HG03103 (cell line): Measurements from ENCODE around the gene CHSY1.
A peak's percentile ranks its signal among the peaks of the same experiment; 100 is the strongest.

Experiments
- ATAC-seq: cut with Tn5 transposase; IDR thresholded peaks from one replicate; pipeline ENCODE4 v1.9.1; 2021; ENCODE audit warnings: low read depth; ENCODE audit not compliant: unreplicated experiment

CHSY1 gene

GRCh38 chr15:101139986-101140696, 111.7 kb downstream of the CHSY1 start:
- ATAC-seq: no peak

- ATAC-seq: peak; percentile 45
Observed at GRCh38 chr15:101138913-101139880, 112.7 kb downstream of the CHSY1 start.

- ATAC-seq: no peak
Observed at GRCh38 chr15:101138086-101138660, 113.7 kb downstream of the CHSY1 start.

GRCh38 chr15:101137312-101137940, 114.4 kb downstream of the CHSY1 start:
- no peak for ATAC-seq

GRCh38 chr15:101136381-101137268, 115.2 kb downstream of the CHSY1 start:
- no peak for ATAC-seq

GRCh38 chr15:101135532-101136166, 116.2 kb downstream of the CHSY1 start:
- no peak for ATAC-seq

- no peak for ATAC-seq
Observed at GRCh38 chr15:101134780-101135179, 117.1 kb downstream of the CHSY1 start.

GRCh38 chr15:101133751-101134261, 118.0 kb downstream of the CHSY1 start:
- no peak for ATAC-seq

- ATAC-seq: no peak
Observed at GRCh38 chr15:101133181-101133460, 118.7 kb downstream of the CHSY1 start.

GRCh38 chr15:101132390-101133180, 119.3 kb downstream of the CHSY1 start:
- ATAC-seq: no peak

GRCh38 chr15:101131489-101132389, 120.1 kb downstream of the CHSY1 start:
- no peak for ATAC-seq

GRCh38 chr15:101129851-101130380, 121.9 kb downstream of the CHSY1 start:
- no peak for ATAC-seq

- no peak for ATAC-seq
Observed at GRCh38 chr15:101128221-101129015, 123.4 kb downstream of the CHSY1 start.

- ATAC-seq: peak; percentile 55
Observed at GRCh38 chr15:101127506-101128076, 124.3 kb downstream of the CHSY1 start.

GRCh38 chr15:101126618-101127505, 125.0 kb downstream of the CHSY1 start:
- ATAC-seq: peak; percentile 37
